Keratinocyte (primary cell): ENCODE results near the gene HS3ST2.

Experiments
- EZH2 ChIP-seq: IDR thresholded peaks from one replicate; pipeline ENCODE4 v1.6.1; 2012; ENCODE audit warnings: inconsistent platforms, mild to moderate bottlenecking, low read length, moderate library complexity
- TF ChIP-seq, protein P1 (sequence below), 3 experiments: IDR thresholded peaks in 1 of 3; conservative IDR thresholded peaks in 1 of 3; optimal IDR thresholded peaks in 1 of 3; 2 replicates in 2 of 3; 3 replicates in 1 of 3; pipeline versions ENCODE3 to v1.5.1; 2011; ENCODE audit warnings: low read length in 3 of 3, mild to moderate bottlenecking in 3 of 3, moderate library complexity in 2 of 3, control low read depth in 1 of 3, inconsistent platforms in 1 of 3; ENCODE audit not compliant: insufficient read depth in 2 of 3; ENCODE audit errors: extremely low read depth in 1 of 3

DNA sequence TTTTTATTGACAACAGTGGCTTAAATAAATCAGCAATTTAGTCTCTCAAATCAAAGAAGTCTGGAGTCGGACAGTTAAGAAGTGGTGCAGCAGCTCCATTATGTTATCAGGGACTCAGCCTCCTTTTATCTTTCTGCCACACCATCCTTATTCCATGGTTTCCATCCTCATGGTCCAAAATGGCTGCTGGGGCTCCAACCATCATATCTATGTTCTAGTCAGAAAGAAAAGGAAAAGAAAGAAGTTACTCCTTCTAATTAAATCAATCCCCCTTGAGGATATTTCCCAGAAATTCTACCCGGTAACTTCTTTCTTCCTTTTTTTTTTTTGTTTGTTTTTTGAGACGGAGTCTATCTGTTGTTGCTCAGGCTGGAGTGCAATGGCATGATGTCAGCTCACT, 109.5 kb downstream of the HS3ST2 start:
- TF ChIP-seq, protein P1, sequence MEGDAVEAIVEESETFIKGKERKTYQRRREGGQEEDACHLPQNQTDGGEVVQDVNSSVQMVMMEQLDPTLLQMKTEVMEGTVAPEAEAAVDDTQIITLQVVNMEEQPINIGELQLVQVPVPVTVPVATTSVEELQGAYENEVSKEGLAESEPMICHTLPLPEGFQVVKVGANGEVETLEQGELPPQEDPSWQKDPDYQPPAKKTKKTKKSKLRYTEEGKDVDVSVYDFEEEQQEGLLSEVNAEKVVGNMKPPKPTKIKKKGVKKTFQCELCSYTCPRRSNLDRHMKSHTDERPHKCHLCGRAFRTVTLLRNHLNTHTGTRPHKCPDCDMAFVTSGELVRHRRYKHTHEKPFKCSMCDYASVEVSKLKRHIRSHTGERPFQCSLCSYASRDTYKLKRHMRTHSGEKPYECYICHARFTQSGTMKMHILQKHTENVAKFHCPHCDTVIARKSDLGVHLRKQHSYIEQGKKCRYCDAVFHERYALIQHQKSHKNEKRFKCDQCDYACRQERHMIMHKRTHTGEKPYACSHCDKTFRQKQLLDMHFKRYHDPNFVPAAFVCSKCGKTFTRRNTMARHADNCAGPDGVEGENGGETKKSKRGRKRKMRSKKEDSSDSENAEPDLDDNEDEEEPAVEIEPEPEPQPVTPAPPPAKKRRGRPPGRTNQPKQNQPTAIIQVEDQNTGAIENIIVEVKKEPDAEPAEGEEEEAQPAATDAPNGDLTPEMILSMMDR (optimal IDR thresholded peaks at IDR 0.05 in 1 of 3, IDR thresholded peaks at IDR 0.05 in 1 of 3, conservative IDR thresholded peaks at IDR 0.05 in 1 of 3; ENCODE audit: extremely low read depth in 1 of 3, insufficient read depth in 2 of 3, low read length in 3 of 3), result no peak
- no peak for TF ChIP-seq EZH2
